Adrenal gland (tissue), 5 donors: ENCODE results near the gene PATE1.

Experiments
- CTCF ChIP-seq, 6 experiments: fragments of 450-650 bp in 4 of 6; fragments of 200-600 bp in 2 of 6; sonication (generic) in 1 of 6; IDR thresholded peaks; 1 replicate in 5 of 6; 2 replicates in 1 of 6; pipeline versions ENCODE4 v1.5.1 to v1.8.0; 2016 to 2021; ENCODE audit warnings: antibody characterized with exemption in 6 of 6, mild to moderate bottlenecking in 2 of 6, moderate library complexity in 1 of 6
- POLR2A ChIP-seq, 2 donors: fragments of 450-650 bp; IDR thresholded peaks; one replicate each; pipeline ENCODE4 v1.6.1; 2017; ENCODE audit warnings: antibody characterized with exemption in 2 of 2, mild to moderate bottlenecking in 2 of 2, moderate library complexity in 1 of 2
- donor health status: DM: no; HTN: no; CAD: no.

GRCh38 chr11:125790825-125791224 is 44.7 kb downstream of the PATE1 start:
- TF ChIP-seq POLR2A (IDR thresholded peaks at IDR 0.05) (no peak), CTCF (IDR thresholded peaks at IDR 0.05) (no peak)
